ENCODE data around the gene DSCAML1.
"Not testable (repeated sequence)": the region's sequence is repeated elsewhere in the genome, so short reads cannot be mapped to it uniquely, and the experiment has no call there.

Gene DSCAML1

DNA sequence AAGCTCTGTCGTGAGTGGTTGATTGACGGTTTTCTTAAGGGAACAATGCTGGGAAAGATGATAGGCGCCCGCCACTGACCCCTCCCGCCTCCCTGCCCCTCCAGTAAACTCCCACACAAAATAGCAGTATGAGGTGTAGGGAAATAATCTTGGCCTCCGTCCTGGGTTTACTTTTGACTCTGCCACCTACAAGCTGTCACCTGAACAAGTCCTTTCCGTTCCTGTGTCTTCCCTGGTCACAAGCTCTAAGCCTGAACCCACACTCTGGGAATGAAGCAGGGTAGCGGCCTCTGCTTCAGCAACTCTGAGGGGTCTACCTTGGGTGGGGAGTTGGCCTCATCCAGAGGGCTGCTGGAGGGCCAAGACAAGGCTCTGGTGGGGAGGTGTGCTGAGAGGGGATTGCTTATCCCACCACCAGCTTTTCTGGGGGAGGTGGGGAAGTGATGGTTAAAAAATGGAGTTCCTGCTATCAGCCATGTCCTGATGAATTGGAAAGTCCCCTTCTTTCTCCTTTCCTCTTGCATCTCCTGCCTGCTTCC, 381.6 kb downstream of the DSCAML1 start:
- DNase-seq = no peak

DNA sequence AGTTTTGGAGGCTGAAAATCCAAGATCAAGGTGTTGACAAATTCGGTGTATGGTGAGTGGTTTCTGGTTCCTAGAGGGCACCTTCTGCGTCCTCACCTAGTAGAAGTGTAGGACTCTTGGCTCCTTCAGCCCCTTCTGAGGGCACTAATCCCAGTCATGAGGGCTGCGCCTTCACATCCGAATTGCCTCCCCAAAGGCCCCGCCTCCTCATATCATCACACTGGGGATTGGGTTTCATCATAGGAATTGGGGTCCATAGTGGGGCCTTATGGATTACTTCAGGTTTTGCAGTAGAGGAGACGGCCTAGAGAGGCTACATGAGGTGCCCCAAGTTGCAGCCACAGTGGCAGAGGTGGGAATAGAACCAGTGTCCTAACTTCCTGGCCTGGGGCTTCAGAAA, 382.3 kb downstream of the DSCAML1 start:
- DNase-seq = no peak

DNA sequence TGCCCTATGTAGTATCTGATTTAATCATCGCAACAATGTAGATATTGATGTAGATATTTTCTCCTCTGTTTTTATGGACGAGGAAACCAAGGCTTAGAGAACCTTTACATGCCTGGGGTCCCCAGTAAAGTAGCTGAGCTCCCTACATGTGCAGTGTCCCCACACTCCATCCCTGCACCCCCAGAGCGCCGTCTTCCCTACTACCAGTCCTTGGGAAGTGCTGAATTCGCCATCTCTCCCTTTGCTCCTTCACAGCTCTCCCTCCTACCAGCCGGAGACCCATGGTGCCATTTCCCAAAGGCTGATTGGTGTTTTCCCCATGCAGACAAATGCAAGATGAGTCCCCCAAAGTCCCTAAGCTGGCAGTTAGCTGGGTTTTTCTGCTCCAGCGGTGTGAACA, 383.4 kb downstream of the DSCAML1 start:
- DNase-seq = no peak

DNA sequence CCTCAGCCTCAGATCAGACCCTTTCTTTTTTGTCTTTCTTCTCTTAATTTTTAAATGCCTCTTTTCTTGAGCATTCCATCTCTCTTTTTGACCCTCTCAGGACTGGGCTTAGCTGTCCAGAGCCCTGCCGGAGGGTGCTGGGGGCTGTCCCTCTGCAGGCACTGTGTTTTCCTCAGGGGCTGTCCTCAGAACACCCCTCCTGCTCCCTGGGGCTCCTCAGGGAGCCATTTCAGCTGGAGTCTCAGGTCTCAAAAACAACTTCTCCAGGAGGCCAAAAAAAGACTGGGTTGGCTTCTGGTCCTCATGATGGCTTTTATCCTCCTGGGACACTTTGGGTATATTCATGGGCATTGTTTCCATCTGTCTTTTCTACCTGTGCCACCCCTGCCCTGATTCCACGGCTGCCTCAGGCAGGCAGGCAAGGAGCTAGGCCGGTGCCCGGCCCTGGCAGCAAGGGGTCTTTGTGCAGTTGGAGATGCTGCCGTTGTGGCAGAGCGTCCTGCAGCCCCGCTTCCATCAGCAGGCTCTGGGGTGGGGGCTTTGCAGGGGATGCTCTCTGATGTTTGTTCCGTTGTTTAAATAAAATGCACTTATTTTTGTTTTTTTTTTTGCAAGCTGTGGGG, 384.3 kb downstream of the DSCAML1 start:
- no peak for DNase-seq

DNA sequence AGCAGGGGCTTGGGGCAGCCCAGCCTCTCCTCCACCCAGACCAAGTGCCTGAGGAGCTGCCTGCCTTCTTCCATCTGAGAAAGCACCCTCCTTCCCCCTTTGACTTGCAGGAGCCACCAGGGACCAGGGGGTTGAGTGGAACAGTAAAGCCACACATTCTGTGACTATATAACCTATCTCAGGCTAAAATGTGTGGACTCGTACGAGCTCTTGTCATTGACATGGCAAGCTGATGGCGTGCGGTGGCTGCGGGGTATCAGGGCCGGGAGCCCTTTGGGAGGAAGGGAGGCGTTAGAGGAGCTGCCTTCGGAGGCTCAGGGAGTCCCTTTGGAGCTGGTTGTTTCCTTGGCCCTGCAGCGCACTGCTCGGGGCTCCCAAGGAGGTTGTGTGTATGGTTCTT, 384.8 kb downstream of the DSCAML1 start:
- no peak for DNase-seq

DNA sequence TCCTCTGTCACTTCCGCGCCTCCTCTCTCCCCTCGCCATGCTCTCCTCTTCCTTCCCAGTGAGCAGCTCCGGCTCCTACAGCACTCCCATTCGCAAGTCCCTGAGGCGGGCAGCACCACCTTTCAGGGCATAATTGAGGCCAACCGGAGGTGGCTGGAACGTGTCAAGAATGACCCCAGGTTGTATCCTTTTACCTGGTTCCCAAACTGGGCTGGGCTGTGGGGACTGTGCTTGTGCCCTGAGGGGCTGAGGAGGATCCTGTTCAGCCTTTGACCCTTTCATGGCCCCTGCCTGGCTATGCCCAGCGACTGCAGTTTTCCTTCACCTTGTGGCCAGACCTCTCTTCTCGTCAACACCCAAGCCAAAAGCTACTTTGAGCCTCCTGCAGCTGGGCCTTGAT, 385.3 kb downstream of the DSCAML1 start:
- no peak for DNase-seq

DNA sequence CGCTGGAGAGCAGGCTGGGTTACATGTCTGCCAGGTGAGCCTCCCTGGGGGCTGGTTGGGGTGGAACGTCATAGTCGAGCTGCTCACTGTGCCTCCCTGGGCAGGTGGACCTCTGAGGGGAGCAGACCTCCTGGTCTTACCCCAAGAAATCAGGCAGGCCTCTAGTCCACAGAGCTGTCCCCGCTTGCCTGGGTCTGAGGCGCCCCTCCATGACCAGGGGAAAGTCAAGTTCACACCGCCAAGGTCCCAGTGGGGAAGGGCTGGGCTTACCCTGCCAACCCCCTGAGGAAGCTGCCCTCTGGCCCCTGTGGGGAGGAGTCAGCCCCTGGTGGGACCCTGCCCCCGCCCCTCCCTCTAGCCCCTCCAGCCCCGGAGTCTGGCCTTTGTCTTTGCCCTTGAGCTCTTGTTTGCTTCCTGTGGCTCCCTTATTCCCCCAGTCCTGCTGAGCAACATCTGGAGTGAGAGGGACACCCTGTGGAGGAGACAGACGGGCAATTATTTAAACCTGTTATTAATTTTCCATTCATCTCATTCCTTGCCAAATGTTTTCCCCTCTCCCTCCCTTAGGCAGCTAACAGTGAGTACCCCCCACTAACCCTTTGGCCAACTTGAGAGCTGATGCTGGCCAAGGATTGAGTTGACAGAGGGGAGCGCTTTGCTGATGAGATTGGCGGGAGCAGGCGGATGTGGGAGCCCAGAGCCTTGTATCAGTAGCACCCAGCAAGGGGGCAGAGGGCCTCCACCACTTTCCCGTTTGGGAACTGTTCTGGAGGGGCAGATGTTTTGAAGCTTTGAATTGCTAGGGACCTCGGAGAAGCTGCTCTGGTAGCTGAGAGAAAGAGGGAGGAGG, 385.9 kb downstream of the DSCAML1 start:
- no peak for DNase-seq

DNA sequence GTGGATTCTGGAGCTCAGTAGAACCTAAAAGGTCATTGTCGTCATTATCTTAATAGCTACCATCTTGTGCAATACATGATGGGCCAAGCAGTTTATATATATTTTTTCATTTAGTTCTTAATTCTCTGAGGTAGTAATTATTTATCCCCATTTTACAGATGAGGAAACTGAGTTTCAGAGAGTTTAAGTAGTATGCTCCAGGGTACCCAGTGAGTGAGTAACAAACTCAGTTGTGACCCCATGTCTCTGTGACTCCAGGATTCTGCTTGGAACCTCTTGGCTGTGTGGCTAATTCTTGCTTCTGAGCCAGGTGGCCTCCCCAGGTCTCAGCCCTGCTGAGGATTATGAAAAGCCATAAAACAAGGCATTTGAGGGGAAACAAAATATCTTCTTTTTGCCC, 386.8 kb downstream of the DSCAML1 start:
- DNase-seq = no peak

DNA sequence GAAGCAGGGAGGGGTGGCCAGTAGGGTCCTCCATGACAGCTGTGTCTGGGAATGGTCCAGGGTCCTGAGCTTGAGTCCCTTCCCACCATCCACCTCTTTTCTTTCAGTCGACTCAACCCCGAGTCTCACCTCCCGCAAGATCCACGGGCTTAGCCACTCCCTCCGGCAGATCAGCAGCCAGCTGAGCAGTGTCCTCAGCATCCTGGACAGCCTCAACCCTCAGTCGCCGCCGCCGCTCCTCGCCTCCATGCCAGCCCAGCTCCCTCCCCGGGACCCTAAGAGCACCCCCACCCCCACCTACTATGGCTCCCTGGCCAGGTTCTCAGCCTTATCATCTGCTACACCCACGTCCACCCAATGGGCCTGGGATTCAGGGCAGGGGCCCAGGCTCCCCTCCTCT, 387.5 kb downstream of the DSCAML1 start:
- DNase-seq = no peak

DNA sequence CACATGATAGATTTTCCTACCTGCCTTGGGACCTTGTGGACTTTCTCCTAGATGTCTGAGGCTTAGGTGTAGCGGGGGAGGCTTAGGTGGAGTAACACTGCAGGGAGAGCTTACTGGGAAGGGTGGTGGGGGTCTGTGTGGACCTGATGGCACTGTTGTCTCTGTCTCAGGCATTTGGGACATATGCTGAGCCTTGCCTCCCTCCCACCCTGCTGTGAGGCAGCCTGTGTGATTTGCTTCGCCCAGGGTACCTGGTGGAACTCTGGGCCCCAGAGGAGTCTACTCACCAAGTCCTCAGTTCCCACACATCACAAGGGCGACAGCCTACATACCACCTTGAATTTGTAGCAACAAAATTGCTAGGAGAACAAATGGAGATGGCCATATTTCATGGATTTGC, 388.7 kb downstream of the DSCAML1 start:
- DNase-seq = no peak

DNA sequence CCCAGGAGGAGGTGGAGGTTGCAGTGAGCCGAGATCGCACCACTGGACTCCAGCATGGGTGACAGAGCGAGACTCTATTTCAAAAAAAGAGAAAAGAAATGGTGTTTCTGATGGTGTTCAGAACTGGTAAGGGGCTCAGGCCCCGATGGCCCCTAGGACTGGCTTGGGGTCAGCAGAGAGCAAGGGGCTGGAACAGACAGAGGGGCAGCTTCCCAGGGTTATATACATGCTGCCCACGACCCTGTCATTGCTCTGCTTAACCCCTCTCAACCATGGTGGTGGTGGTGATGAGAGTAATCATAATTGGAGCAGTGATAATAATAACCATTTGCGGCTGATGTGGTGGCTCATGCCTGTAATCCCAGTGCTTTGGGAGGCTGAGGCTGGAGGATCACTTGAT, 390.0 kb downstream of the DSCAML1 start:
- DNase-seq = no peak

DNA sequence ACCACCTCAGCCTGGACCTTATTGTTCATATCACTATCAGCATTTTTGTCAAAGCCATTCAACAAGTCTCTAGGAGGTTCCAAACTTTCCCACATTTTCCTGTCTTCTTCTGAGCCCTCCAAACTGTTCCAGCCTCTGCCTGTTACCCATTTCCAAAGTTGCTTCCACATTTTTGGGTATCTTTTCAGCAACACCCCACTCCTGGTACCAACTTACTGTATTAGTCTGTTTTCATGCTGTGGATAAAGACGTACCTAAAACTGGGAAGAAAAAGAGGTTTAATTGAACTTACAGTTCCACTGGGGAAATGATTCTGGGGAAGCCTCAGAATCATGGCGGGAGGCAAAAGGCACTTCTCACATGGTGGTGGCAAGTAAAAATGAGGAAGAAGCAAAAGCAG, 391.1 kb downstream of the DSCAML1 start:
- not testable (repeated sequence) for DNase-seq

DNA sequence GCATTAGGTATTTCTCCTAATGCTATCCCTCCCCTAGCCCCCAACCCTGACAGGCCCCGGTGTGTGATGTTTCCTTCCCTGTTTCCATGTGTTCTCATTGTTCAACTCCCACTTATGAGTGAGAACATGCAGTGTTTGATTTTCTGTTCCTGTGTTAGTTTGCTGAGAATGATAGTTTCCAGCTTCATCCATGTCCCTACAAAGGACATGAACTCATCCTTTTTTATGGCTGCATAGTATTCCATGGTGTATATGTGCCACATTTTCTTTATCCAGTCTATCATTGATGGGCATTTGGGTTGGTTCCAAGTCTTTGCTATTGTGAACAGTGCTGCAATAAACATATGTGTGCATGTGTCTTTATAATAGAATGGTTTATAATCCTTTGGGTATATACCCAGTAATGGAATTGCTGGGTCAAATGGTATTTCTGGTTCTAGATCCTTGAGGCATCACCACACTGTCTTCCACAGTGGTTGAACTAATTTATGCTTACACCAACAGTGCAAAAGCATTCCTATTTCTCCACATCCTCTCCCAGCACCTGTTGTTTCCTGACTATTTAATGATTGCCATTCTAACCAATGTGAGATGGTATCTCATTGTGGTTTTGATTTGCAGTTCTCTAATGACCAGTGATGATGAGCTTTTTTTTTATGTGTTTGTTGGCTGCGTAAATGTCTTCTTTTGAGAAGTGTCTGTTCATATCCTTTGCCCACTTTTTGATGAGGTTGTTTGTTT, 397.7 kb downstream of the DSCAML1 start:
- DNase-seq = not testable (repeated sequence)

DNA sequence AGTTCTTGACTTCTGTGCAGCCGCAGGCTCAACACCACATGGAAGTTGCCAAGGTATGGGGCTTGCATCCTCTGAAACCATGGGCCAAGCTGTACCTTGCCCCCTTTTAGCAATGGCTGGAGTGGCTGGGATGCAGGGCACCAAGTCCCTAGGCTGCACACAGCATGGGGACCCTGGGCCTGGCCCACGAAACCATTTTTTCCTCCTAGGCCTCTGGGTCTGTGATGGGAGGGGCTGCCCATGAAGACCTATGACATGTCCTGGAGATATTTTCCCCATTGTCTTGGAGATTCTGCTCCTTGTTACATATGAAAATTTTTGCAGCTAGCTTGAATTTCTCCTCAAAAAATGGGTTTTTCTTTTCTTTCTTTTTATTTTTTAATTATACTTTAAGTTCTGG, 398.4 kb downstream of the DSCAML1 start:
- DNase-seq = not testable (repeated sequence)

DNA sequence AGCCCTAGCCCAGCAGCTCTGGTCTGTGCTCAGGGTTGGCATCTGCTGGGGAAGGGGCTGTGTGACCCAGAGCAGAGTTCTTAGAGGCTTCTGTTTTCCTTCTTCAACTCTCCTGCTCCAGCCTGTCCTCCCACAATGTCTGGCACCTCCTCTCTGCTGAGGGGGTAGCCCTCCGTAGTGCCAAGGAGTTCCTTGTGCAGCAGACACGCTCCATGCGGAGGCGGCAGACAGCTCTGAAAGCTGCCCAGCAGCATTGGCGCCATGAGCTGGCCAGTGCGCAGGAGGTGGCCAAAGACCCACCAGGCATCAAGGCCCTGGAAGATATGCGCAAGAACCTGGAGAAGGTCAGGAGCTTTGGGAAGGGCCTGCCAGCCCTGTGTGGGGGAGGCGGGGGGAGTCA, 400.0 kb downstream of the DSCAML1 start:
- no peak for DNase-seq

DNA sequence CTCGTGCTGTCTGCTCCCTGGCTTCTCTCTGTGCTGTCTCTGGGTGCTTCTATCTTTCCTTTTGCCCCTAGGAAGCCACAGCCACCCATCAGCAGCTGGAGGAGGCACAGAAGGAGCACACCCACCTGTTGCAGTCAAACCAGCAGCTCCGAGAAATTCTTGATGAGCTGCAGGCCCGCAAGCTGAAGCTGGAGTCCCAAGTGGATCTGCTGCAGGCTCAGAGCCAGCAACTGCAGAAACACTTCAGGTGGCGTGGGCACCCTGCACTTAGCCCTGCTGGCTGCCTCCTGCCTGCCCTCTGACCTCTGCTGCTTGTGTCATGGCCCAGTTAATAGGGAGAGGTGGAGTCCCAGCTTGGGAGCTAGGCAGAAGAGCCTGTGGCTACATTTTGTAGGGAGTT, 401.5 kb downstream of the DSCAML1 start:
- DNase-seq = no peak

DNA sequence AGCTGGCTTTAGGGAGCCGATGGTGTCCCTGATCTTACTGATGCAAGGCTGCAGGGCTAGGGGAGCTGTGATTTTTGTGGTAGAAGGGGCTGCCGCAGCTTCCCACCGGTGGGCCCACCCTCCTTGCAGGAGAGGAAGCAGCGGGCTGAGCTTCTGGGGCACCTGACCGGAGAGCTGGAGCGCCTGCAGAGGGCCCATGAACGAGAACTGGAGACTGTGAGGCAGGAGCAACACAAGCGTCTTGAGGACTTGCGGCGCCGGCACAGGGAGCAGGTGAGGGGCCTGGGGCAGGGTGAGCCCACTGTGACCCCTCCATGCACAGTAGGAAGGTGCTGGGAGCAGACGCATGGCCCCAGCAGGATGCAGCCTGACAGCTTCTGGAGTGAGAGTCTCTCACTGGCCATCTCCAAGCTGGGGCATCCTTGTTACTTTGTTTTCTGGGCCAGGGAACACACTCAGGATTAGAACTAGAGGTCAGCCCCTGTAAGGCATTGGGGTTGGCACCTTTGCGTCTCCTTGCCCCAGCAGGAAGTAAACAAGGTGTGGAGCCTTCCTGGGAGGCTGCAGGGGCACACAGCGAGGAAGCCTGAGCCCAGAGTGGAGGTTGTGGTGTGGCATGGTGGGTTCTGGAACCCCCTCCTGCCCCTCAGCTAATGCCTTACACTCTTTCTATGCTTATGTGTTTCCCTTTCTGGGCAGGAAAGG, 402.6 kb downstream of the DSCAML1 start:
- DNase-seq = no peak

DNA sequence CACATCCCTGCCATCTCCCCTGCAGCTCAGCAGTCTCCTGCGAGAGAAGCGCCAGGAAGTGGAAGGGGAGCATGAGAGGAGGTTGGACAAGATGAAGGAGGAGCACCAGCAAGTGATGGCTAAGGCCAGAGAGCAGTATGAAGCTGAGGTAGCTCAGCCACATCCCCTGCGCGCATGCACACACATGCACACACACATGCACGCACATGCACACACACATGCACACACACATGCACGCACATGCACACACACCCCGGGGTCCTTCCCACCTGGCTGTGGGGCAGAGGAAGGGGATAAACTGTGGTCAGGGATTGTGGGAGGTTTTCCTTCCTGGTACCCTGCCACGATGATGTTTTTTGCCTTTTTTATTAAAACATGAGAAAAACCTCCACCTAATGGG, 404.0 kb downstream of the DSCAML1 start:
- DNase-seq = no peak

DNA sequence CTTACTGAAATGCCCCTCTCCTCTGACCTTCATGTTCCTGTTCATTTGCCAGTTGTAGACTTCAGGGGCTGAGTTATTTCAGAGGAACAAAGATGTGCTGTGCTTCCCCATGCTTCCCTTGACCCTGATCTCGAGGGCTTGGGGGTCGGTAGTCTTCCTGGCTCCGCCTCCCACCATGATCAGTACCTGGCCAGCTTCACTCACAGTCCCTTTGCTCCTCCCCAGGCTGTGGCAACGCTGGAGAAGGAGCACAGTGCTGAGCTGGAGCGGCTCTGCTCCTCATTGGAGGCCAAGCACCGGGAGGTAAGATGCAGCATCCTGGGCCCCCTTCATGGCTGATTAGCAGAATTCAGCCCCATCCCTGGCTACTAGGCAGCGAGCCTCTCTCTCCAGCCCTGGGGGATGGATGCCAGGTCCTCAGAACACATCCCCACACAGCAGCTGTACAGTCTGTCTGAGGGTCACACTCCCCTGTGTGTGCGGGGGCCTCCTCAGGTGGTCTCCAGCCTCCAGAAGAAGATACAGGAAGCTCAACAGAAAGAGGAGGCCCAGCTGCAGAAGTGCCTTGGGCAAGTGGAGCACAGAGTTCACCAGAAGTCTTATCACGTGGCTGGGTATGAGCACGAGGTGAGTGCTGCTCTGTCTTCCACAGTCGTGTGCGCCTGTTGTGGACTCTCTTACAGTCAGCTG, 404.9 kb downstream of the DSCAML1 start:
- no peak for DNase-seq

DNA sequence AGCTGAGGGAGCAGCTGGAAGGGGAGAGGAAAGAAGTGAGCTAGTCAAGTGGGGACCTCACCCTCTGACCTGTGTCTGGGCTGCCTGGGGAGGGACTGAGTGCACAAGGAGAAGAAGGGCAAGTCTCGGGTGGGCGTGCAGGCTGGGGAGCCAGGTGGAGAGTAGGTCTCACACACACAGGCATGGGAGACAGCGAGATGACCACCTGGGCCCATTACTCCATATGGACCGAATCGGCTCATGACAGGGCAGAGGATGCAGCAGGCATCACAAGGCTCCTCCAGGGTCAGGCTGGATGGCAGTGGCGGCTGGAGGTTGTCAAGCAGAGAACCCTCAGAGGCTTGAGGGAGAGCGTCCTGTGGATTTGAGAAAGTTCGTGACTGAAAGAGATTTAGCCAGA, 405.8 kb downstream of the DSCAML1 start:
- DNase-seq = no peak

DNA sequence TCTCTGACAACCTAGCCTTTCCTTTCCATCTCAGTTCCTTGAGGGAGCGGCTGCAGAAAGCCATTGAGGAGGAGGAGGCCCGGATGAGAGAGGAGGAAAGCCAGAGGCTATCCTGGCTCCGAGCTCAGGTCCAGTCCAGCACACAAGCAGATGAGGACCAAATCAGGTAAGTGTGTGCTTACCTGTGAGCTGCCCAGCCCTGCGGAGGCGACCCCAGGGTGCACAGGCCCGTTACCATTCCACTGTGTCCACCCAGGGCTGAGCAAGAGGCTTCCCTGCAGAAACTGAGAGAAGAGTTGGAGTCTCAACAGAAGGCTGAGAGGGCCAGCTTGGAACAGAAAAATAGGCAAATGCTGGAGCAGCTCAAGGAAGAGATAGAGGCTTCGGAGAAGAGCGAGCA, 406.3 kb downstream of the DSCAML1 start:
- no peak for DNase-seq

All from T-helper 9 cell (primary cell).